ENCODE results near the gene ANKS1B. TPM values are rescaled to one million over a fixed set of nuclear protein-coding genes. Genes with fewer than 3 reads are reported as not detected.
"Not testable (repeated sequence)": the region's sequence is repeated elsewhere in the genome, so short reads cannot be mapped to it uniquely, and the experiment has no call there.

Gene ANKS1B
- total and polyA plus RNA-seq, 4 experiments from 2014 or later = 0.28 to 0.55 TPM; not detected in 2

GRCh38 chr12:98977186-98977585 is 1007.5 kb downstream of the ANKS1B start:
- H3K27me3 ChIP-seq (ENCODE audit: insufficient read depth, low read length) = no peaks in the 10 kb centered on the region
- Mint-ChIP-seq H3K27ac (no peak overlapping the region), H3K9me3 (peaks cover 0 to 8% (median 0%) of the 10 kb centered on the region in 8 donors), H3K27me3 (peaks cover 0 to 2% of the 10 kb centered on the region in 2 donors), H3K4me1 (no peaks in the 10 kb centered on the region), H3K4me3 (no peak overlapping the region), H3K36me3 (no peaks in the 10 kb centered on the region)
- H3K4me1 ChIP-seq (ENCODE audit: insufficient read depth, low read length) = no peaks in the 10 kb centered on the region
- ChIA-PET CTCF (ENCODE audit: partially characterized antibody) (no interaction called here), POLR2A (ENCODE audit: partially characterized antibody) (no interaction called here)
- no peak for DNase-seq
- H3K4me3 ChIP-seq (ENCODE audit: low read length in 2 of 2) = no peak overlapping the region
- no peaks in the 10 kb centered on the region for H3K36me3 ChIP-seq (ENCODE audit: insufficient read depth, low read length)
- intact Hi-C loops (cut with micrococcal nuclease) = no loop called here
- no peaks in the 10 kb centered on the region for H3K9me3 ChIP-seq (ENCODE audit: control insufficient read depth in 1 of 2, low read length in 2 of 2)
- H3K27ac ChIP-seq (ENCODE audit: low read depth, low read length) = no peak overlapping the region

- Mint-ChIP-seq H3K9me3 (peaks cover 0 to 8% (median 0%) of the 10 kb centered on the region in 8 donors), H3K27me3 (peaks cover 0 to 2% of the 10 kb centered on the region in 2 donors), H3K4me3 (no peak overlapping the region), H3K27ac (no peak overlapping the region), H3K36me3 (no peaks in the 10 kb centered on the region), H3K4me1 (no peaks in the 10 kb centered on the region)
- Histone ChIP-seq H3K27me3 (ENCODE audit: insufficient read depth, low read length) (no peaks in the 10 kb centered on the region), H3K4me3 (ENCODE audit: low read length in 2 of 2) (no peak overlapping the region), H3K27ac (ENCODE audit: low read depth, low read length) (no peak overlapping the region), H3K4me1 (ENCODE audit: insufficient read depth, low read length) (no peaks in the 10 kb centered on the region), H3K36me3 (ENCODE audit: insufficient read depth, low read length) (no peaks in the 10 kb centered on the region), H3K9me3 (ENCODE audit: control insufficient read depth in 1 of 2, low read length in 2 of 2) (no peaks in the 10 kb centered on the region)
- ChIA-PET POLR2A (ENCODE audit: partially characterized antibody) (no interaction called here), CTCF (ENCODE audit: partially characterized antibody) (no interaction called here)
- DNase-seq = no peak
- intact Hi-C loops (cut with micrococcal nuclease) = no loop called here
These were observed 1009.9 kb downstream of the ANKS1B start for GRCh38 chr12:98974767-98975381.

- ChIA-PET CTCF (ENCODE audit: partially characterized antibody) (no interaction called here), POLR2A (ENCODE audit: partially characterized antibody) (no interaction called here)
- Mint-ChIP-seq H3K4me3 (no peak overlapping the region), H3K9me3 (peaks cover 0 to 4% (median 0%) of the 10 kb centered on the region in 8 donors), H3K27ac (no peak overlapping the region), H3K27me3 (no peaks in the 10 kb centered on the region), H3K36me3 (no peaks in the 10 kb centered on the region), H3K4me1 (no peaks in the 10 kb centered on the region)
- no peak for DNase-seq
- no peak overlapping the region for H3K27ac ChIP-seq (ENCODE audit: low read depth, low read length)
- H3K9me3 ChIP-seq (ENCODE audit: control insufficient read depth in 1 of 2, low read length in 2 of 2) = no peaks in the 10 kb centered on the region
- no peak overlapping the region for H3K4me3 ChIP-seq (ENCODE audit: low read length in 2 of 2)
- no peaks in the 10 kb centered on the region for H3K36me3 ChIP-seq (ENCODE audit: insufficient read depth, low read length)
- H3K4me1 ChIP-seq (ENCODE audit: insufficient read depth, low read length) = no peaks in the 10 kb centered on the region
- intact Hi-C loops (cut with micrococcal nuclease) = no loop called here
- H3K27me3 ChIP-seq (ENCODE audit: insufficient read depth, low read length) = no peaks in the 10 kb centered on the region
These were observed 1011.3 kb downstream of the ANKS1B start for GRCh38 chr12:98973395-98973794.

GRCh38 chr12:98970950-98971349 is 1013.8 kb downstream of the ANKS1B start:
- ChIA-PET CTCF (ENCODE audit: partially characterized antibody) (no interaction called here), POLR2A (ENCODE audit: partially characterized antibody) (no interaction called here)
- no peak for DNase-seq
- Mint-ChIP-seq H3K9me3 (peaks cover 0 to 4% (median 0%) of the 10 kb centered on the region in 8 donors), H3K4me1 (no peaks in the 10 kb centered on the region), H3K27ac (no peak overlapping the region), H3K4me3 (no peak overlapping the region), H3K36me3 (no peaks in the 10 kb centered on the region), H3K27me3 (no peaks in the 10 kb centered on the region)
- H3K27ac ChIP-seq (ENCODE audit: low read depth, low read length) = no peak overlapping the region
- no peaks in the 10 kb centered on the region for H3K9me3 ChIP-seq (ENCODE audit: control insufficient read depth in 1 of 2, low read length in 2 of 2)
- H3K36me3 ChIP-seq (ENCODE audit: insufficient read depth, low read length) = no peaks in the 10 kb centered on the region
- intact Hi-C loops (cut with micrococcal nuclease) = no loop called here
- no peaks in the 10 kb centered on the region for H3K27me3 ChIP-seq (ENCODE audit: insufficient read depth, low read length)
- no peak overlapping the region for H3K4me3 ChIP-seq (ENCODE audit: low read length in 2 of 2)
- no peaks in the 10 kb centered on the region for H3K4me1 ChIP-seq (ENCODE audit: insufficient read depth, low read length)

GRCh38 chr12:98970210-98970609 is 1014.5 kb downstream of the ANKS1B start:
- intact Hi-C loops (cut with micrococcal nuclease) = no loop called here
- H3K4me1 ChIP-seq (ENCODE audit: insufficient read depth, low read length) = no peaks in the 10 kb centered on the region
- ChIA-PET POLR2A (ENCODE audit: partially characterized antibody) (no interaction called here), CTCF (ENCODE audit: partially characterized antibody) (no interaction called here)
- H3K4me3 Mint-ChIP-seq = no peak overlapping the region
- no peak overlapping the region for H3K27ac ChIP-seq (ENCODE audit: low read depth, low read length)
- H3K9me3 Mint-ChIP-seq = peaks cover 0 to 4% (median 0%) of the 10 kb centered on the region in 8 donors
- DNase-seq = no peak
- no peak overlapping the region for H3K27ac Mint-ChIP-seq
- H3K4me3 ChIP-seq (ENCODE audit: low read length in 2 of 2) = no peak overlapping the region
- H3K27me3 ChIP-seq (ENCODE audit: insufficient read depth, low read length) = no peaks in the 10 kb centered on the region
- no peaks in the 10 kb centered on the region for H3K36me3 ChIP-seq (ENCODE audit: insufficient read depth, low read length)
- no peaks in the 10 kb centered on the region for H3K36me3 Mint-ChIP-seq
- H3K27me3 Mint-ChIP-seq = no peaks in the 10 kb centered on the region
- H3K9me3 ChIP-seq (ENCODE audit: control insufficient read depth in 1 of 2, low read length in 2 of 2) = no peaks in the 10 kb centered on the region
- H3K4me1 Mint-ChIP-seq = no peaks in the 10 kb centered on the region

- H3K27ac ChIP-seq (ENCODE audit: low read depth, low read length) = no peak overlapping the region
- Mint-ChIP-seq H3K4me3 (no peak overlapping the region), H3K9me3 (peaks cover 0 to 4% (median 0%) of the 10 kb centered on the region in 8 donors), H3K36me3 (no peaks in the 10 kb centered on the region), H3K27ac (no peak overlapping the region), H3K4me1 (no peaks in the 10 kb centered on the region), H3K27me3 (no peaks in the 10 kb centered on the region)
- no peaks in the 10 kb centered on the region for H3K9me3 ChIP-seq (ENCODE audit: control insufficient read depth in 1 of 2, low read length in 2 of 2)
- H3K36me3 ChIP-seq (ENCODE audit: insufficient read depth, low read length) = no peaks in the 10 kb centered on the region
- H3K4me1 ChIP-seq (ENCODE audit: insufficient read depth, low read length) = no peaks in the 10 kb centered on the region
- H3K27me3 ChIP-seq (ENCODE audit: insufficient read depth, low read length) = no peaks in the 10 kb centered on the region
- POLR2A ChIA-PET (ENCODE audit: partially characterized antibody) = no interaction called here
- no peak for DNase-seq
- intact Hi-C loops (cut with micrococcal nuclease) = no loop called here
- H3K4me3 ChIP-seq (ENCODE audit: low read length in 2 of 2) = no peak overlapping the region
- CTCF ChIA-PET (ENCODE audit: partially characterized antibody) = no interaction called here
These were observed 1015.8 kb downstream of the ANKS1B start for GRCh38 chr12:98968896-98969295.

- H3K36me3 Mint-ChIP-seq; CTCF ChIA-PET (ENCODE audit: partially characterized antibody): not testable (repeated sequence)
These were observed 1027.6 kb downstream of the ANKS1B start for GRCh38 chr12:98957135-98957534.

GRCh38 chr12:98955284-98955683 is 1029.5 kb downstream of the ANKS1B start:
- no peaks in the 10 kb centered on the region for H3K36me3 Mint-ChIP-seq
- Histone ChIP-seq H3K27ac (ENCODE audit: low read depth, low read length) (no peak overlapping the region), H3K4me3 (ENCODE audit: low read length in 2 of 2) (no peak overlapping the region), H3K9me3 (ENCODE audit: control insufficient read depth in 1 of 2, low read length in 2 of 2) (no peaks in the 10 kb centered on the region), H3K4me1 (ENCODE audit: insufficient read depth, low read length) (no peaks in the 10 kb centered on the region), H3K36me3 (ENCODE audit: insufficient read depth, low read length) (no peaks in the 10 kb centered on the region), H3K27me3 (ENCODE audit: insufficient read depth, low read length) (no peaks in the 10 kb centered on the region)
- ChIA-PET POLR2A (ENCODE audit: partially characterized antibody) (no interaction called here), CTCF (ENCODE audit: partially characterized antibody) (interaction anchor here (1.4 kb wide), 1 partner anchor 10 kb away, joined by 3 read pairs; no protein-coding TSS in a partner anchor)
- DNase-seq = no peak
- H3K4me3 Mint-ChIP-seq = no peak overlapping the region
- H3K9me3 Mint-ChIP-seq = peaks cover 0 to 10% (median 4%) of the 10 kb centered on the region in 8 donors
- H3K4me1 Mint-ChIP-seq = no peaks in the 10 kb centered on the region
- H3K27ac Mint-ChIP-seq = no peak overlapping the region
- intact Hi-C loops (cut with micrococcal nuclease) = no loop called here
- H3K27me3 Mint-ChIP-seq = peaks cover 4 to 10% of the 10 kb centered on the region in 2 donors

More at GRCh38 chr12:98957135-98957534, 1027.6 kb downstream of the ANKS1B start:
- H3K9me3 ChIP-seq (ENCODE audit: control insufficient read depth in 1 of 2, low read length in 2 of 2); H3K27me3 Mint-ChIP-seq; H3K36me3 ChIP-seq (ENCODE audit: insufficient read depth, low read length); H3K27me3 ChIP-seq (ENCODE audit: insufficient read depth, low read length); H3K27ac Mint-ChIP-seq; H3K4me3 ChIP-seq (ENCODE audit: low read length in 2 of 2); H3K27ac ChIP-seq (ENCODE audit: low read depth, low read length); intact Hi-C loops (cut with micrococcal nuclease); H3K4me3 Mint-ChIP-seq; DNase-seq; H3K4me1 Mint-ChIP-seq; POLR2A ChIA-PET (ENCODE audit: partially characterized antibody); H3K4me1 ChIP-seq (ENCODE audit: insufficient read depth, low read length): not testable (repeated sequence)
- peaks cover 0 to 29% (median 12%) of the 10 kb centered on the region in 8 donors for H3K9me3 Mint-ChIP-seq

Measured in CD4-positive, alpha-beta memory T cell (primary cell).